IMR-90 (cell line): ENCODE measurements around the gene CIBAR2. TPM values are rescaled to one million over a fixed set of nuclear protein-coding genes. Genes with fewer than 3 reads are reported as not detected.
A peak's percentile ranks its signal among the peaks of the same experiment; 100 is the strongest.

Experiments
- ATAC-seq: fragments of 200-7000 bp; cut with Tn5 transposase; 2 replicates; pipeline ENCODE4 v1.9.1; 2020; ENCODE audit warnings: low read depth, mild to moderate bottlenecking, moderate library complexity
- BruUV-seq: library from RNA; stranded (reverse); fragments of 400-500 nt; replicated peaks from 2 replicates; lab custom pipeline; 2021; lab: Mats Ljungman, UMichigan
- CTCF ChIA-PET: fragments of 300-600 bp; formaldehyde crosslinking; extraction: SDS; loops from one replicate; lab custom pipeline; 2021; ENCODE audit warnings: antibody characterized with exemption; lab: Yijun Ruan, JAX
- POLR2A ChIA-PET: fragments of 300-600 bp; sonication (Branson Sonifier 250); formaldehyde crosslinking; loops from one replicate; lab custom pipeline; 2022; ENCODE audit warnings: antibody characterized with exemption; ENCODE audit not compliant: unreplicated experiment; lab: Charles Lee
- DNase-seq: peaks from one replicate; pipeline ENCODE4 v3.0.0; 2013
- H2AFZ ChIP-seq: replicated peaks from 2 replicates; pipeline ENCODE3; 2013; ENCODE audit warnings: low read length, mild to moderate bottlenecking; ENCODE audit not compliant: poor library complexity
- H2AK5ac ChIP-seq: 2 replicates; pipeline ENCODE4 v1.6.1; 2013; ENCODE audit warnings: low read depth, low read length, inconsistent platforms
- H2AK9ac ChIP-seq: replicated peaks from 2 replicates; pipeline ENCODE3; 2013; ENCODE audit warnings: mild to moderate bottlenecking, low read depth, low read length, moderate library complexity; ENCODE audit not compliant: poor library complexity
- H2BK120ac ChIP-seq: 2 replicates; pipeline ENCODE4 v1.6.1; 2013; ENCODE audit warnings: low read depth, low read length, inconsistent platforms
- H2BK15ac ChIP-seq: 3 replicates; pipeline ENCODE4 v1.6.1; 2013; ENCODE audit warnings: low read depth, low read length, inconsistent platforms
- H2BK20ac ChIP-seq: 2 replicates; pipeline ENCODE4 v1.6.1; 2013; ENCODE audit warnings: low read depth, mild to moderate bottlenecking, inconsistent platforms, low read length, moderate library complexity
- H2BK5ac ChIP-seq: 2 replicates; pipeline ENCODE4 v1.6.1; 2013; ENCODE audit warnings: mild to moderate bottlenecking, low read depth, low read length, inconsistent platforms; ENCODE audit not compliant: poor library complexity, severe bottlenecking
- H3K14ac ChIP-seq: replicated peaks from 2 replicates; pipeline ENCODE4 v1.6.1; 2013; ENCODE audit warnings: low read depth, low read length, inconsistent platforms
- H3K18ac ChIP-seq: 2 replicates; pipeline ENCODE4 v1.6.1; 2013; ENCODE audit warnings: low read depth, low read length, control low read depth
- H3K23ac ChIP-seq: 2 replicates; pipeline ENCODE4 v1.6.1; 2013; ENCODE audit warnings: low read depth, low read length, inconsistent platforms
- H3K27ac ChIP-seq: 2 replicates; pipeline ENCODE4 v1.5.1; 2013; ENCODE audit warnings: mild to moderate bottlenecking, control low read depth, low read length; ENCODE audit not compliant: insufficient read depth
- H3K27me3 ChIP-seq: 2 replicates; pipeline ENCODE4 v1.6.1; 2013; ENCODE audit warnings: low read length; ENCODE audit not compliant: control insufficient read depth, insufficient read depth
- H3K36me3 ChIP-seq: 2 replicates; pipeline ENCODE4 v1.6.1; 2013; ENCODE audit warnings: low read length, mixed read lengths; ENCODE audit not compliant: control insufficient read depth, insufficient read depth
- H3K4ac ChIP-seq: 2 replicates; pipeline ENCODE4 v1.6.1; 2013; ENCODE audit warnings: low read depth, low read length, inconsistent platforms
- H3K4me1 ChIP-seq: 2 replicates; pipeline ENCODE4 v1.6.1; 2013; ENCODE audit warnings: low read length, mixed read lengths; ENCODE audit not compliant: control insufficient read depth, insufficient read depth
- H3K4me2 ChIP-seq: 2 replicates; pipeline ENCODE4 v1.6.1; 2013; ENCODE audit warnings: low read depth, mild to moderate bottlenecking, control low read depth, low read length, moderate library complexity
- H3K4me3 ChIP-seq: 2 replicates; pipeline ENCODE4 v1.5.1; 2013; ENCODE audit warnings: low read depth, mild to moderate bottlenecking, control low read depth, low read length, moderate library complexity; ENCODE audit not compliant: insufficient read depth
- H3K56ac ChIP-seq: 2 replicates; pipeline ENCODE4 v1.6.1; 2013; ENCODE audit warnings: low read length, inconsistent platforms; ENCODE audit not compliant: insufficient read depth; ENCODE audit errors: extremely low read depth
- H3K79me1 ChIP-seq, 2 experiments: 2 replicates each; pipeline ENCODE4 v1.6.1; 2013; ENCODE audit warnings: low read length in 2 of 2, inconsistent platforms in 1 of 2, low read depth in 1 of 2
- H3K9ac ChIP-seq: 2 replicates; pipeline ENCODE4 v1.6.1; 2013; ENCODE audit warnings: low read depth, low read length, control low read depth
- H3K9me1 ChIP-seq: 2 replicates; pipeline ENCODE4 v1.6.1; 2013; ENCODE audit warnings: low read length, inconsistent platforms; ENCODE audit not compliant: insufficient read depth
- H3K9me3 ChIP-seq: 2 replicates; pipeline ENCODE4 v1.6.1; 2013; ENCODE audit warnings: low read length; ENCODE audit not compliant: control insufficient read depth, insufficient read depth
- H4K20me1 ChIP-seq: 2 replicates; pipeline ENCODE4 v1.6.1; 2013; ENCODE audit warnings: low read length, inconsistent platforms; ENCODE audit not compliant: insufficient read depth
- H4K5ac ChIP-seq: 2 replicates; pipeline ENCODE4 v1.6.1; 2013; ENCODE audit warnings: mild to moderate bottlenecking, low read depth, low read length, control low read depth
- H4K8ac ChIP-seq, 2 experiments: 2 replicates each; pipeline ENCODE4 v1.6.1; 2013; ENCODE audit warnings: low read depth in 2 of 2, low read length in 2 of 2, control low read depth in 1 of 2, inconsistent platforms in 1 of 2
- H4K91ac ChIP-seq: 2 replicates; pipeline ENCODE4 v1.6.1; 2013; ENCODE audit warnings: low read depth, low read length, inconsistent platforms; ENCODE audit not compliant: insufficient read depth
- CTCF ChIP-seq: conservative IDR thresholded peaks from 2 replicates; pipeline ENCODE4 v1.5.1; 2012; ENCODE audit warnings: mild to moderate bottlenecking, low read depth, low read length, improper control_type of control experiment
- POLR2A ChIP-seq: IDR thresholded peaks from 2 replicates; pipeline ENCODE4 v1.6.1; 2012; ENCODE audit warnings: mild to moderate bottlenecking, low read depth, low read length
- RCOR1 ChIP-seq: IDR thresholded peaks from 2 replicates; pipeline ENCODE4 v1.6.1; 2012; ENCODE audit warnings: mild to moderate bottlenecking, low read length, improper control_type of control experiment; ENCODE audit not compliant: insufficient replicate concordance
- USF2 ChIP-seq: fragments of 150-350 bp; IDR thresholded peaks from 2 replicates; pipeline ENCODE4 v1.6.1; 2017; ENCODE audit warnings: mild to moderate bottlenecking, antibody characterized with exemption, low read length, low read depth
- WGBS, 2 experiments: methylation state at CpG; one replicate each; pipeline versions ENCODE4 v1.1.5 to v1.1.7; 2013; ENCODE audit warnings: missing lambda C conversion rate in 2 of 2; ENCODE audit not compliant: insufficient read length in 1 of 2; ENCODE audit errors: extremely low coverage in 2 of 2; 5-methylcytosine and 5-hydroxymethylcytosine counted together
- dilution Hi-C: fragments of 300-500 bp; cut with HindIII; formaldehyde crosslinking; loops from one replicate; pipeline ENCODE4 v1.14.3; 2018; ENCODE audit warnings: low sequenced_read_pairs; ENCODE audit not compliant: unreplicated experiment
- in situ Hi-C: fragments of 300-500 bp; cut with MboI; formaldehyde crosslinking; loops from 3 replicates; pipeline ENCODE4 v1.14.3; 2019; ENCODE audit warnings: low sequenced_read_pairs, inconsistent platforms, mixed read lengths
- intact Hi-C: fragments of 100-400 bp; cut with micrococcal nuclease; formaldehyde crosslinking; loops from 2 replicates; pipeline ENCODE4 v1.10.0; 2022
- polyA plus RNA-seq, 3 experiments: library from polyadenylated mRNA; depleted of rRNA; stranded (reverse); fragments of >200 nt; gene quantifications; 2 replicates each; pipeline ENCODE4 v1.2.3, GENCODE V29; 2012; ENCODE audit warnings: low replicate concordance in 1 of 3
- total RNA-seq: library from RNA; depleted of rRNA; stranded (reverse); fragments of >200 nt; gene quantifications from 2 replicates; pipeline ENCODE4 v1.2.3, GENCODE V29; 2012

The CIBAR2 gene
- total and polyA plus RNA-seq, 2 of the 4 experiments (the other 2 are of a cell fraction), result 0.18 to 0.24 TPM

GRCh38 chr16:85136702-85137322 lies 24.5 kb upstream of the CIBAR2 start:
- peak overlapping the region; percentile 94 for H2AK5ac ChIP-seq
- no peaks in the 10 kb centered on the region for H4K20me1 ChIP-seq
- H3K14ac ChIP-seq, result peak overlapping the region; percentile 78
- H3K27me3 ChIP-seq, result no peaks in the 10 kb centered on the region
- H3K4me1 ChIP-seq, result peaks cover 17% of the 10 kb centered on the region
- H4K91ac ChIP-seq, result peak overlapping the region; percentile 68; the same call in 1 of the 2 replicates
- intact Hi-C loops (no loop called here), dilution Hi-C loops (no loop called here), in situ Hi-C loops (no loop called here)
- H4K8ac ChIP-seq, result peak overlapping the region; percentile 71 to 94; a peak in 3 of 4 replicates
- peak overlapping the region; percentile 84 for H3K23ac ChIP-seq
- 77% methylated on average over 9 of the region's 17 CpGs; no CpG with 5 or more reads in 1 of the 2 experiments for WGBS, 2 experiments
- H2BK120ac ChIP-seq, result peak overlapping the region; percentile 76
- no peak overlapping the region for H3K18ac ChIP-seq
- H3K9me3 ChIP-seq, result no peaks in the 10 kb centered on the region
- H2BK5ac ChIP-seq, result no peak overlapping the region
- H2BK15ac ChIP-seq, result peak overlapping the region; percentile 34; the same call in 1 of the 3 replicates
- no peak overlapping the region; the same call in 1 of the 2 replicates for H3K56ac ChIP-seq
- ChIA-PET CTCF (interaction anchor here (0.6 kb wide), 1 partner anchor 194 kb away, joined by 3 read pairs; no protein-coding TSS in a partner anchor), POLR2A (no interaction called here)
- H4K5ac ChIP-seq, result no peak overlapping the region; the same call in 1 of the 2 replicates
- peak overlapping the region; percentile 11 for H3K4me2 ChIP-seq
- BruUV-seq, result no TSS peak
- H3K79me1 ChIP-seq, result no peaks in the 10 kb centered on the region
- H2AK9ac ChIP-seq, result peak overlapping the region; percentile 91
- no peak overlapping the region for H3K4me3 ChIP-seq
- H3K9ac ChIP-seq, result no peak overlapping the region
- ATAC-seq (peak; percentile 18), DNase-seq (no peak)
- H3K9me1 ChIP-seq, result peaks cover 18% of the 10 kb centered on the region; the same call in 1 of the 2 replicates
- H3K27ac ChIP-seq, result no peak overlapping the region
- no peak for TF ChIP-seq RCOR1
- TF ChIP-seq USF2, result peak; percentile 9; the same call in 1 of the 2 replicates
- TF ChIP-seq POLR2A, result no peak
- TF ChIP-seq CTCF, result no peak
- H3K36me3 ChIP-seq, result no peaks in the 10 kb centered on the region
- peak overlapping the region; percentile 84 for H2AFZ ChIP-seq
- H3K4ac ChIP-seq, result peak overlapping the region; percentile 58
- peak overlapping the region; percentile 41; the same call in 1 of the 2 replicates for H2BK20ac ChIP-seq
